A549 (cell line): ENCODE data around the gene PPP1R1B. TPM values are rescaled to one million over a fixed set of nuclear protein-coding genes. Genes with fewer than 3 reads are reported as not detected.

Experiments used
- ATAC-seq, 2 experiments: fragments of 200-7000 bp in 1 of 2; fragments of >200 bp in 1 of 2; cut with Nextera tagmentation in 1 of 2; cut with Tn5 transposase in 1 of 2; 3 replicates each; pipeline versions ENCODE4 v1.8.0 to v1.9.1; 2018 to 2020; ENCODE audit warnings: mild to moderate bottlenecking in 1 of 2, moderate library complexity in 1 of 2
- CTCF ChIA-PET: fragments of 300-600 bp; sonication (Branson Sonifier 250); formaldehyde crosslinking; extraction: SDS; loops from one replicate; lab custom pipeline; 2021; ENCODE audit warnings: antibody characterized with exemption, inconsistent platforms; lab: Yijun Ruan, JAX
- POLR2A ChIA-PET: fragments of 350-600 bp; formaldehyde crosslinking; extraction: SDS; loops from one replicate; lab custom pipeline; 2021; ENCODE audit warnings: antibody characterized with exemption, inconsistent platforms; lab: Yijun Ruan, JAX
- DNase-seq, 2 experiments: peaks; one replicate each; pipeline versions ENCODE4 v3.0.0 to v3.0.0-alpha.2; 2011 to 2016; ENCODE audit warnings: low read depth in 1 of 2, low spot score in 1 of 2
- FAIRE-seq: peaks from 2 replicates; lab custom pipeline; 2011; peaks lifted over from hg19 to GRCh38; lab: Jason Lieb, UNC
- H3K27ac ChIP-seq, 2 experiments: fragments of >200 bp; sonication (Bioruptor Twin); formaldehyde crosslinking; 3 replicates each; pipeline ENCODE4 v1.5.1; 2016 to 2017
- H3K4me1 ChIP-seq: fragments of >200 bp; sonication (Bioruptor Twin); formaldehyde crosslinking; 3 replicates; pipeline ENCODE4 v1.6.1; 2016
- H3K4me2 ChIP-seq: fragments of >200 bp; sonication (Bioruptor Twin); formaldehyde crosslinking; 3 replicates; pipeline ENCODE4 v1.6.1; 2016
- H3K4me3 ChIP-seq: fragments of >200 bp; sonication (Bioruptor Twin); formaldehyde crosslinking; 3 replicates; pipeline ENCODE4 v1.5.1; 2016
- H3K9me3 ChIP-seq: fragments of >200 bp; sonication (Bioruptor Twin); formaldehyde crosslinking; 3 replicates; pipeline ENCODE4 v1.6.1; 2016
- BCL3 ChIP-seq: fragments of >200 bp; sonication (Bioruptor Twin); formaldehyde crosslinking; IDR thresholded peaks from 3 replicates; pipeline ENCODE4 v1.6.1; 2016
- CBX8 ChIP-seq: fragments of 200-600 bp; sonication (generic); IDR thresholded peaks from 2 replicates; pipeline ENCODE4 v1.6.1; 2016
- EHF ChIP-seq: fragments of 250-450 bp; sonication (Bioruptor Pico); IDR thresholded peaks from 2 replicates; pipeline ENCODE4 v1.5.0; 2020; ENCODE audit warnings: mild to moderate bottlenecking
- EP300 ChIP-seq, 2 experiments: fragments of >200 bp; sonication (Bioruptor Twin); formaldehyde crosslinking; IDR thresholded peaks; 2 replicates in 1 of 2; 3 replicates in 1 of 2; pipeline ENCODE4 v1.6.1; 2016 to 2017
- ESRRA ChIP-seq: fragments of 150-350 bp; IDR thresholded peaks from 2 replicates; pipeline ENCODE4 v1.6.1; 2014; ENCODE audit warnings: mild to moderate bottlenecking, low read length, borderline replicate concordance
- FOSL2 ChIP-seq, 2 experiments: fragments of 450-650 bp in 1 of 2; fragments of >200 bp in 1 of 2; sonication (Bioruptor Twin) in 1 of 2; formaldehyde crosslinking; IDR thresholded peaks; 2 replicates each; pipeline versions ENCODE4 v1.5.0 to v1.6.1; 2016 to 2020; ENCODE audit warnings: mild to moderate bottlenecking in 1 of 2, moderate library complexity in 1 of 2
- GATA3 ChIP-seq: IDR thresholded peaks from 2 replicates; pipeline ENCODE4 v1.6.1; 2012; ENCODE audit warnings: borderline replicate concordance
- HDAC2 ChIP-seq: fragments of 200-600 bp; sonication (generic); IDR thresholded peaks from 2 replicates; pipeline ENCODE4 v1.6.1; 2016
- HES2 ChIP-seq: fragments of >200 bp; sonication (Bioruptor Twin); formaldehyde crosslinking; IDR thresholded peaks from 2 replicates; pipeline ENCODE4 v1.6.1; 2016
- HEYL ChIP-seq: fragments of 250-450 bp; sonication (Bioruptor Pico); IDR thresholded peaks from 2 replicates; pipeline ENCODE4 v1.8.0; 2021; ENCODE audit warnings: mild to moderate bottlenecking, moderate library complexity
- HOXA7 ChIP-seq: fragments of 250-450 bp; sonication (Bioruptor Pico); IDR thresholded peaks from 2 replicates; pipeline ENCODE4 v1.5.0; 2020; ENCODE audit warnings: mild to moderate bottlenecking, moderate library complexity
- HOXB13 ChIP-seq: fragments of 250-450 bp; sonication (Bioruptor Pico); IDR thresholded peaks from 2 replicates; pipeline ENCODE4 v1.5.0; 2020; ENCODE audit warnings: low read depth, mild to moderate bottlenecking, moderate library complexity
- HOXB5 ChIP-seq: fragments of 250-450 bp; sonication (Bioruptor Pico); IDR thresholded peaks from 2 replicates; pipeline ENCODE4 v1.5.0; 2020; ENCODE audit warnings: mild to moderate bottlenecking, moderate library complexity
- JUN ChIP-seq, 2 experiments: fragments of >200 bp; sonication (Bioruptor Twin); formaldehyde crosslinking; IDR thresholded peaks; 2 replicates in 1 of 2; 3 replicates in 1 of 2; pipeline ENCODE4 v1.6.1; 2016 to 2017
- JUNB ChIP-seq: fragments of >200 bp; sonication (Bioruptor Twin); formaldehyde crosslinking; IDR thresholded peaks from 2 replicates; pipeline ENCODE4 v1.6.1; 2016
- KDM1A ChIP-seq: fragments of 200-600 bp; sonication (generic); IDR thresholded peaks from 2 replicates; pipeline ENCODE4 v1.6.1; 2016; ENCODE audit warnings: low read depth, mild to moderate bottlenecking
- MAZ ChIP-seq: fragments of 150-350 bp; IDR thresholded peaks from 2 replicates; pipeline ENCODE4 v1.6.1; 2014; ENCODE audit warnings: antibody characterized with exemption, low read depth, low read length, borderline replicate concordance
- NFE2L2 ChIP-seq: fragments of 150-350 bp; conservative IDR thresholded peaks from 2 replicates; pipeline ENCODE4 v1.6.1; 2014; ENCODE audit warnings: low read length
- NPAS2 ChIP-seq: fragments of 250-450 bp; sonication (Bioruptor Pico); IDR thresholded peaks from 2 replicates; pipeline ENCODE4 v1.8.0; 2022; ENCODE audit warnings: mild to moderate bottlenecking, moderate library complexity, borderline replicate concordance
- NR3C1 ChIP-seq: fragments of >200 bp; sonication (Bioruptor Twin); formaldehyde crosslinking; IDR thresholded peaks from 3 replicates; pipeline ENCODE4 v1.6.1; 2017
- PBX3 ChIP-seq: IDR thresholded peaks from 2 replicates; pipeline ENCODE4 v1.6.1; 2012
- POLR2AphosphoS2 ChIP-seq: conservative IDR thresholded peaks from 2 replicates; pipeline ENCODE4 v1.6.1; 2012; ENCODE audit warnings: low read length, improper control_type of control experiment, inconsistent platforms
- RAD21 ChIP-seq, 2 experiments: fragments of >200 bp in 1 of 2; sonication (Bioruptor Twin) in 1 of 2; formaldehyde crosslinking in 1 of 2; IDR thresholded peaks in 1 of 2; conservative IDR thresholded peaks in 1 of 2; 2 replicates in 1 of 2; 3 replicates in 1 of 2; pipeline ENCODE4 v1.6.1; 2012 to 2018; ENCODE audit warnings: inconsistent platforms in 1 of 2
- RARB ChIP-seq: fragments of 250-450 bp; sonication (Bioruptor Pico); IDR thresholded peaks from 2 replicates; pipeline ENCODE4 v1.8.0; 2021; ENCODE audit warnings: mild to moderate bottlenecking, moderate library complexity
- RCOR1 ChIP-seq: fragments of 150-350 bp; IDR thresholded peaks from 2 replicates; pipeline ENCODE4 v1.6.1; 2014; ENCODE audit warnings: antibody characterized with exemption, low read length, low read depth
- RFX5 ChIP-seq: fragments of 450-650 bp; IDR thresholded peaks from 2 replicates; pipeline ENCODE4 v1.7.1; 2014; ENCODE audit warnings: antibody characterized with exemption, mild to moderate bottlenecking, moderate library complexity
- RNF2 ChIP-seq: fragments of 200-600 bp; sonication (generic); IDR thresholded peaks from 2 replicates; pipeline ENCODE4 v1.6.1; 2016; ENCODE audit warnings: low read depth, mild to moderate bottlenecking, antibody characterized with exemption, moderate library complexity, borderline replicate concordance
- TP53 ChIP-seq: fragments of 250-450 bp; sonication (Bioruptor Pico); IDR thresholded peaks from 2 replicates; pipeline ENCODE4 v1.5.0; 2021; ENCODE audit warnings: mild to moderate bottlenecking, moderate library complexity
- ZC3H11A ChIP-seq: fragments of 450-650 bp; IDR thresholded peaks from 2 replicates; pipeline ENCODE4 v1.6.1; 2014; ENCODE audit warnings: antibody characterized with exemption, mild to moderate bottlenecking
- ZFP36 ChIP-seq: fragments of 450-650 bp; IDR thresholded peaks from 2 replicates; pipeline ENCODE4 v1.6.1; 2014; ENCODE audit warnings: borderline replicate concordance; ENCODE audit not compliant: partially characterized antibody
- ZSCAN20 ChIP-seq: fragments of 250-450 bp; sonication (Bioruptor Pico); IDR thresholded peaks from 2 replicates; pipeline ENCODE4 v1.8.0; 2022; ENCODE audit warnings: mild to moderate bottlenecking, moderate library complexity
- WGBS: methylation state at CpG from one replicate; pipeline ENCODE4 v1.1.6; 2017; ENCODE audit errors: missing lambda C conversion rate; 5-methylcytosine and 5-hydroxymethylcytosine counted together
- polyA plus RNA-seq, 4 experiments: library from polyadenylated mRNA; depleted of rRNA in 3 of 4; stranded (reverse); fragments of >200 nt; fragmentation: RNase III in 1 of 4; extraction: RNeasy Plus Mini Kit Qiagen cat#74134 plus additional on column Dnase treatment in 1 of 4; gene quantifications; 2 replicates in 3 of 4; 3 replicates in 1 of 4; pipeline ENCODE4 v1.2.3, GENCODE V29; 2011 to 2017

Gene PPP1R1B
- polyA plus RNA-seq, 2 of the 4 experiments (the other 2 are of a cell fraction), result 0.10 TPM; not detected in 1

- DNase-seq (no peak), FAIRE-seq (no peak), ATAC-seq (no peak)
- 73% methylated on average over 8 of the region's 8 CpGs for WGBS
- Histone ChIP-seq H3K4me1 (peaks cover 29% of the 10 kb centered on the region), H3K9me3 (no peaks in the 10 kb centered on the region), H3K27ac (peak overlapping the region in 1 of 2 experiments; percentile 93; a peak in 2 of 6 replicates), H3K4me2 (no peak overlapping the region; the same call in 2 of the 3 replicates), H3K4me3 (no peak overlapping the region)
- ChIA-PET CTCF (interaction anchor here (0.7 to 58.8 kb wide), 9 partner anchors 1 to 237 kb away, joined by 3 to 1581 read pairs (median 16); partner anchors contain the start of genes ERBB2, NEUROD2, PGAP3 and PNMT), POLR2A (no interaction called here)
- TF ChIP-seq RCOR1 (no peak), JUNB (no peak), KDM1A (no peak), HEYL (CRISPR knock-in tag) (no peak), HOXB13 (CRISPR knock-in tag) (no peak), FOSL2 (IDR thresholded peaks at IDR 0.05) (no peak), FOSL2 (CRISPR knock-in tag; IDR thresholded peaks at IDR 0.05) (no peak), ESRRA (no peak), HDAC2 (no peak), EP300 (IDR thresholded peaks at IDR 0.05) (no peak), HOXB5 (CRISPR knock-in tag) (no peak), EHF (CRISPR knock-in tag) (no peak), RNF2 (no peak), HES2 (no peak), GATA3 (no peak), POLR2AphosphoS2 (no peak)
Measured at GRCh38 chr17:39635614-39636176, 8.9 kb downstream of the PPP1R1B start.

- 38% methylated on average over 6 of the region's 6 CpGs for WGBS
- H3K9me3 ChIP-seq, result no peaks in the 10 kb centered on the region
- ATAC-seq (peak; percentile 4 to 11; a peak in 3 of 6 replicates), DNase-seq (no peak), FAIRE-seq (no peak)
- H3K4me3 ChIP-seq, result peak overlapping the region; percentile 82
- no peak for TF ChIP-seq ZSCAN20 (CRISPR knock-in tag)
- TF ChIP-seq TP53 (CRISPR knock-in tag), result no peak
- no peak for TF ChIP-seq NR3C1
- no peak for TF ChIP-seq CBX8
- H3K4me2 ChIP-seq, result peak overlapping the region; percentile 92
- peak overlapping the region; percentile 87 to 93 for H3K27ac ChIP-seq
- peaks cover 29% of the 10 kb centered on the region for H3K4me1 ChIP-seq
- ChIA-PET POLR2A (no interaction called here), CTCF (interaction anchor here (43.0 to 58.8 kb wide), 3 partner anchors 2 to 48 kb away, joined by 1391 to 1581 read pairs (median 1581); partner anchors contain the start of genes ERBB2, NEUROD2, PGAP3 and PNMT)
Measured at GRCh38 chr17:39636587-39636926, 9.8 kb downstream of the PPP1R1B start.

GRCh38 chr17:39636927-39637736, 10.4 kb downstream of the PPP1R1B start, which contains the start of gene STARD3:
STARD3 (plus strand) TSS chr17:39637144; CDS start chr17:39653532, 16,388 bp downstream.
- WGBS, result 2% methylated on average over 49 of the region's 69 CpGs
- Histone ChIP-seq H3K9me3 (no peaks in the 10 kb centered on the region), H3K27ac (peak within 1 kb of the TSS; percentile 87 to 93), H3K4me1 (peaks cover 29% of the 10 kb centered on the region), H3K4me3 (peak within 1 kb of the TSS; percentile 82), H3K4me2 (peak within 1 kb of the TSS; percentile 92)
- FAIRE-seq, result no peak
- POLR2A ChIA-PET, result interaction anchor here (1.1 kb wide), 1 partner anchor 16 kb away, joined by 3 read pairs; no protein-coding TSS in a partner anchor
- peak; percentile 92 to 97 for DNase-seq
- CTCF ChIA-PET, result interaction anchor here (1.0 to 58.8 kb wide), 4 partner anchors 2 to 92 kb away, joined by 4 to 1581 read pairs (median 1486); partner anchors contain the start of genes ERBB2, NEUROD2, PGAP3 and PNMT
- peak; percentile 82 to 94 for ATAC-seq
- TF ChIP-seq PBX3 (peak; percentile 54; the same call in 1 of the 2 replicates), RAD21 (conservative IDR thresholded peaks at IDR 0.05 in 1 of 2, IDR thresholded peaks at IDR 0.05 in 1 of 2) (no peak), ZFP36 (no peak), HOXA7 (CRISPR knock-in tag) (no peak), ZC3H11A (peak; percentile 26), NPAS2 (no peak), ESRRA (no peak), NFE2L2 (0 out of 2 replicates have a peak, but pooled peaks have one; percentile 4), RFX5 (no peak; the same call in 1 of the 2 replicates), BCL3 (peak; percentile 86; the same call in 1 of the 3 replicates), EP300 (IDR thresholded peaks at IDR 0.05) (no peak), MAZ (0 out of 2 replicates have a peak, but pooled peaks have one; percentile 55), JUN (IDR thresholded peaks at IDR 0.05) (peak; percentile 66 to 91; a peak in 4 of 5 replicates), POLR2AphosphoS2 (no peak), ZSCAN20 (CRISPR knock-in tag) (no peak), RARB (CRISPR knock-in tag) (no peak)
